Upper lobe of left lung (tissue), 6 donors: Measurements from ENCODE around the gene ZNRF1. TPM values are rescaled to one million over a fixed set of nuclear protein-coding genes. Genes with fewer than 3 reads are reported as not detected.
"Not testable (repeated sequence)": the region's sequence is repeated elsewhere in the genome, so short reads cannot be mapped to it uniquely, and the experiment has no call there.

Experiments
- ATAC-seq, 2 donors: fragments of 200-7000 bp; cut with Tn5 transposase; one replicate each; pipeline ENCODE4 v1.9.1; 2022; ENCODE audit warnings: mild to moderate bottlenecking in 2 of 2, moderate library complexity in 2 of 2; ENCODE audit not compliant: low FRiP score in 2 of 2
- DNase-seq, 2 donors: peaks; one replicate each; pipeline ENCODE4 v3.0.0-alpha.2; 2019 to 2020
- H3K27ac ChIP-seq, 4 donors: fragments of 200-600 bp; sonication (generic); one replicate each; pipeline ENCODE4 v1.5.1; 2016 to 2019
- H3K27me3 ChIP-seq, 4 donors: fragments of 200-600 bp; sonication (generic); one replicate each; pipeline ENCODE4 v1.5.1; 2017 to 2019
- H3K36me3 ChIP-seq, 4 donors: fragments of 200-600 bp; sonication (generic); one replicate each; pipeline ENCODE4 v1.5.1; 2016 to 2019
- H3K4me1 ChIP-seq, 4 donors: fragments of 200-600 bp; sonication (generic); one replicate each; pipeline ENCODE4 v1.5.1; 2018 to 2019
- H3K4me3 ChIP-seq, 4 donors: fragments of 200-600 bp; sonication (generic); one replicate each; pipeline ENCODE4 v1.5.1; 2017 to 2019; ENCODE audit warnings: mild to moderate bottlenecking in 2 of 4, moderate library complexity in 1 of 4
- H3K9me3 ChIP-seq, 4 donors: fragments of 200-600 bp; sonication (generic); one replicate each; pipeline ENCODE4 v1.5.1; 2018 to 2019
- CTCF ChIP-seq, 6 experiments: fragments of 450-650 bp in 4 of 6; fragments of 200-600 bp in 2 of 6; sonication (generic) in 2 of 6; IDR thresholded peaks; one replicate each; pipeline ENCODE4 v1.5.1; 2016 to 2019; ENCODE audit warnings: antibody characterized with exemption in 6 of 6
- EP300 ChIP-seq, 4 donors: sonication (generic); formaldehyde crosslinking; IDR thresholded peaks; one replicate each; pipeline ENCODE4 v1.5.1; 2017; ENCODE audit warnings: antibody characterized with exemption in 4 of 4, control low read depth in 2 of 4
- POLR2A ChIP-seq, 4 donors: fragments of 450-650 bp; IDR thresholded peaks; one replicate each; pipeline ENCODE4 v1.5.1; 2016 to 2017; ENCODE audit warnings: antibody characterized with exemption in 4 of 4, mild to moderate bottlenecking in 2 of 4
- POLR2AphosphoS5 ChIP-seq, 2 donors: sonication (generic); formaldehyde crosslinking; IDR thresholded peaks; one replicate each; pipeline ENCODE4 v1.5.1; 2017; ENCODE audit warnings: antibody characterized with exemption in 2 of 2
- WGBS, 2 donors: methylation state at CpG; one replicate each; pipeline ENCODE4 v1.1.5; 2017 to 2018; 5-methylcytosine and 5-hydroxymethylcytosine counted together
- total RNA-seq, 6 donors: library from RNA; depleted of rRNA in 4 of 6; stranded (reverse); fragments of >200 nt in 4 of 6; gene quantifications; one replicate each; pipeline versions ENCODE4 v1.1.0 to v1.2.1, GENCODE V29; 2016 to 2021
- donor health status: DM: no; HTN: no; CAD: no; lungs with moderate emphysema.
- donor health status: DM: no; HTN: yes; CAD: no; lungs with severe emphysema.

Gene ZNRF1
- total RNA-seq, 6 donors from 2014 or later, result 18.5 to 40.0 (median 27.1) TPM

- Histone ChIP-seq H3K27ac (peak overlapping the region; percentile 27 to 74 (median 66)), H3K4me1 (peaks cover 14 to 27% (median 23%) of the 10 kb centered on the region in 4 donors)
- H3K9me3 ChIP-seq, H3K27me3 ChIP-seq, H3K36me3 ChIP-seq, H3K4me3 ChIP-seq, DNase-seq: not testable (repeated sequence)
- peak in 1 of 4 donors; percentile 17 for TF ChIP-seq EP300 (IDR thresholded peaks at IDR 0.05)
- 68 to 73% methylated on average over 10 of the region's 10 CpGs for WGBS, 2 donors
- peak; percentile 34 to 90 for ATAC-seq
Measured at GRCh38 chr16:75026239-75026891, 27.5 kb downstream of the ZNRF1 start.

- 84 to 93% methylated on average over 2 of the region's 2 CpGs for WGBS, 2 donors
- TF ChIP-seq CTCF (IDR thresholded peaks at IDR 0.05) (no peak), EP300 (IDR thresholded peaks at IDR 0.05) (no peak), POLR2A (IDR thresholded peaks at IDR 0.05) (no peak), POLR2AphosphoS5 (IDR thresholded peaks at IDR 0.05) (no peak)
- peaks cover 14 to 27% (median 23%) of the 10 kb centered on the region in 4 donors for H3K4me1 ChIP-seq
- H3K9me3 ChIP-seq, result no peaks in the 10 kb centered on the region
- H3K27ac ChIP-seq, result peak overlapping the region; percentile 27 to 74 (median 66)
- H3K36me3 ChIP-seq, result no peaks in the 10 kb centered on the region
- H3K27me3 ChIP-seq, result no peaks in the 10 kb centered on the region
- ATAC-seq, result no peak
- no peak overlapping the region for H3K4me3 ChIP-seq
- DNase-seq, result no peak
Measured at GRCh38 chr16:75026892-75027391, 28.1 kb downstream of the ZNRF1 start.

- H3K36me3 ChIP-seq, result no peaks in the 10 kb centered on the region
- no peak for DNase-seq
- no peak overlapping the region for H3K4me3 ChIP-seq
- no peak for ATAC-seq
- peaks cover 14 to 27% (median 23%) of the 10 kb centered on the region in 4 donors for H3K4me1 ChIP-seq
- no peaks in the 10 kb centered on the region for H3K27me3 ChIP-seq
- 82 to 88% methylated on average over 6 of the region's 6 CpGs for WGBS, 2 donors
- no peak overlapping the region for H3K27ac ChIP-seq
- no peak for TF ChIP-seq CTCF (IDR thresholded peaks at IDR 0.05)
- H3K9me3 ChIP-seq, result no peaks in the 10 kb centered on the region
Measured at GRCh38 chr16:75027520-75028300, 28.9 kb downstream of the ZNRF1 start.

- DNase-seq, result no peak
- TF ChIP-seq POLR2A (IDR thresholded peaks at IDR 0.05) (no peak), CTCF (IDR thresholded peaks at IDR 0.05) (no peak), EP300 (IDR thresholded peaks at IDR 0.05) (no peak), POLR2AphosphoS5 (IDR thresholded peaks at IDR 0.05) (no peak)
- Histone ChIP-seq H3K36me3 (no peaks in the 10 kb centered on the region), H3K27me3 (no peaks in the 10 kb centered on the region), H3K4me1 (peaks cover 14 to 27% (median 23%) of the 10 kb centered on the region in 4 donors), H3K9me3 (no peaks in the 10 kb centered on the region), H3K27ac (no peak overlapping the region), H3K4me3 (no peak overlapping the region)
- 67 to 72% methylated on average over 4 of the region's 4 CpGs for WGBS, 2 donors
- ATAC-seq, result no peak
Measured at GRCh38 chr16:75028544-75029135, 29.8 kb downstream of the ZNRF1 start.

GRCh38 chr16:75029854-75030253 lies 31.0 kb downstream of the ZNRF1 start:
- Histone ChIP-seq H3K4me3 (no peak overlapping the region), H3K27ac (no peak overlapping the region)
- no peak for ATAC-seq

More at GRCh38 chr16:75029854-75030253, 31.0 kb downstream of the ZNRF1 start:
- Histone ChIP-seq H3K27me3 (no peaks in the 10 kb centered on the region), H3K9me3 (no peaks in the 10 kb centered on the region), H3K4me1 (peaks cover 11 to 22% (median 16%) of the 10 kb centered on the region in 4 donors), H3K36me3 (no peaks in the 10 kb centered on the region)
- TF ChIP-seq EP300 (IDR thresholded peaks at IDR 0.05) (no peak), CTCF (IDR thresholded peaks at IDR 0.05) (no peak), POLR2A (IDR thresholded peaks at IDR 0.05) (no peak), POLR2AphosphoS5 (IDR thresholded peaks at IDR 0.05) (no peak)
- DNase-seq, result no peak
